GM23338 (cell line): Measurements from ENCODE around the gene PMP22.

Experiments
- EZH2 ChIP-seq: fragments of 200-600 bp; sonication (generic); IDR thresholded peaks from one replicate; pipeline ENCODE4 v1.8.0; 2017; ENCODE audit warnings: antibody characterized with exemption, mild to moderate bottlenecking, low read depth; ENCODE audit not compliant: unreplicated experiment
- EZH2phosphoT487 ChIP-seq: fragments of 200-600 bp; sonication (generic); IDR thresholded peaks from one replicate; pipeline ENCODE4 v1.8.1; 2018; ENCODE audit warnings: antibody characterized with exemption; ENCODE audit not compliant: unreplicated experiment
- POLR2AphosphoS5 ChIP-seq: IDR thresholded peaks from 2 replicates; pipeline ENCODE4 v1.6.1; 2016; ENCODE audit warnings: antibody characterized with exemption, low read depth
- ZNF331 ChIP-seq: fragments of 250-450 bp; sonication (Bioruptor Pico); IDR thresholded peaks from 2 replicates; pipeline ENCODE4 v1.5.0; 2020; ENCODE audit warnings: low read depth, mild to moderate bottlenecking, moderate library complexity
- TF ChIP-seq, protein P1 (sequence below), 2 experiments: fragments of 200-600 bp in 1 of 2; sonication (generic) in 1 of 2; conservative IDR thresholded peaks; 2 replicates each; pipeline versions ENCODE4 v1.5.1 to v1.6.1; 2016 to 2017; ENCODE audit warnings: antibody characterized with exemption in 2 of 2, low read depth in 2 of 2, mild to moderate bottlenecking in 2 of 2, moderate library complexity in 1 of 2

DNA sequence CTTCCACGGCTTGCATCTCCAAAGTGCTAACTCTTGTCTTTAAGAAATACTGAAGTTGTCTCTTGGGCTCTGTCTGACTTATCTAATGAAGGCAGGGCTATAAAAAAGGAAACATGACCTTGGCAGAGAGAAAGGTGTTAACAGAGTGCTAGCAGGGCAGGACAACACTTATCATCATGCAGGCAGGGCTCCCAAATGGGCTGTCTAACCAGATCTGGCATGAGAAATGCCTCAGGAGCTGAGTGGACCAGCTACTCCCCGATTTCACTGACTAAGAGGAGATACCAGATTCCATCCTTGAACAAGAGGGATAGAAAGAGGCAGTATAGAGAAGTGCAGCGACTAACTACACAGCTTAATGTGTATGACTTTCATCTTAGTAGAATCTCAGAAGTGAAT, 32.6 kb downstream of the PMP22 start:
- TF ChIP-seq, protein P1, sequence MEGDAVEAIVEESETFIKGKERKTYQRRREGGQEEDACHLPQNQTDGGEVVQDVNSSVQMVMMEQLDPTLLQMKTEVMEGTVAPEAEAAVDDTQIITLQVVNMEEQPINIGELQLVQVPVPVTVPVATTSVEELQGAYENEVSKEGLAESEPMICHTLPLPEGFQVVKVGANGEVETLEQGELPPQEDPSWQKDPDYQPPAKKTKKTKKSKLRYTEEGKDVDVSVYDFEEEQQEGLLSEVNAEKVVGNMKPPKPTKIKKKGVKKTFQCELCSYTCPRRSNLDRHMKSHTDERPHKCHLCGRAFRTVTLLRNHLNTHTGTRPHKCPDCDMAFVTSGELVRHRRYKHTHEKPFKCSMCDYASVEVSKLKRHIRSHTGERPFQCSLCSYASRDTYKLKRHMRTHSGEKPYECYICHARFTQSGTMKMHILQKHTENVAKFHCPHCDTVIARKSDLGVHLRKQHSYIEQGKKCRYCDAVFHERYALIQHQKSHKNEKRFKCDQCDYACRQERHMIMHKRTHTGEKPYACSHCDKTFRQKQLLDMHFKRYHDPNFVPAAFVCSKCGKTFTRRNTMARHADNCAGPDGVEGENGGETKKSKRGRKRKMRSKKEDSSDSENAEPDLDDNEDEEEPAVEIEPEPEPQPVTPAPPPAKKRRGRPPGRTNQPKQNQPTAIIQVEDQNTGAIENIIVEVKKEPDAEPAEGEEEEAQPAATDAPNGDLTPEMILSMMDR (conservative IDR thresholded peaks at IDR 0.05; ENCODE audit: low read depth in 2 of 2), result no peak
- no peak for TF ChIP-seq ZNF331 (CRISPR knock-in tag)
- no peak for TF ChIP-seq POLR2AphosphoS5
- no peak for TF ChIP-seq EZH2phosphoT487
- no peak for TF ChIP-seq EZH2
